Hematopoietic multipotent progenitor cell (in vitro differentiated cells): ENCODE measurements around the gene LIFR. TPM values are rescaled to one million over a fixed set of nuclear protein-coding genes. Genes with fewer than 3 reads are reported as not detected.

Source experiments
- DNase-seq, 3 donors: peaks; one replicate each; pipeline ENCODE4 v3.0.0-alpha.2; 2011 to 2015; ENCODE audit warnings: low read depth in 2 of 3, low spot score in 2 of 3
- small RNA-seq: library from RNA; depleted of rRNA; stranded (forward); fragments of <200 nt; gene quantifications from one replicate; pipeline ENCODE3, GENCODE V24; 2012
- total RNA-seq: library from RNA; depleted of rRNA; stranded (reverse); fragments of >200 nt; gene quantifications from one replicate; pipeline ENCODE4 v1.2.3, GENCODE V29; 2012

The LIFR gene
- total RNA-seq, 1 donor: under 0.01 TPM

DNA sequence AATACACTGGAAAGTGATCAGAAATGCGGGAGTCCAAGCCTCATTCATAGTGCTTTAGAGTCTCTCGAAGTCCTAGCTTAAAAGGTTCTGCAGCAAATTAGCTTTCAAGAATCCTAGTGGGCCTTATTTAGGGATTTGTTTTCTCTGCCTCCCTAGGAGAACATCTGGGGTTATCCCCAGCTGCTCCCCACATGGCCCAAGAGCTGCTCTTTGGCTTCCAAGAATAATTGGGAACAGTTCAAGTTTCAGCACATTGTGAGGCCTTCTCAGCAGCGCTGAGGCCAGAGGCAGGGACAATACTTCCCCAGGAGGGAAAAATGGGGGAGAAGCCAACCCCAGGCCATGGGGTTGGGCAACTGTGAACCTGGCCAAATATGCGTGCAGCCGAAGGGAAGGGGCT lies 108.7 kb downstream of the LIFR start:
- DNase-seq: no peak

DNA sequence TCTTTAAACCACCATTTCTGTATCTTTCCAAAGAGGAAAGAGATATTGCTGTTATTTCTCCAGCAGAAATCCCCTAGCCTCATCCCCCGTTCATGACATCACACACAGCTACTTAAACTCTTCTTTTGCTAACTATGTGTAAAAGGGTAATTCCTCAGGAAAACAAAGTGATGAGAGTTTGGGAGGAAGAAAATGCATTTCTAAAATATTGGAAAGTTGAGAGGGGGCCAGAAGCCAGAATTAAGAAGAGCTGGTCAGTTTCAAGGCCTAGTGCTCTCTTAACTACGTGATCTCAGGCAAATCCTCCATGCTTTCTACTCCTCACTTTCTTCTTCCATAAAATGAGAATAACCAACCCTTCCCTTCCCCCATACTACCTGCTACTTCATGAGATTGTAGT lies 109.4 kb downstream of the LIFR start:
- no peak for DNase-seq

DNA sequence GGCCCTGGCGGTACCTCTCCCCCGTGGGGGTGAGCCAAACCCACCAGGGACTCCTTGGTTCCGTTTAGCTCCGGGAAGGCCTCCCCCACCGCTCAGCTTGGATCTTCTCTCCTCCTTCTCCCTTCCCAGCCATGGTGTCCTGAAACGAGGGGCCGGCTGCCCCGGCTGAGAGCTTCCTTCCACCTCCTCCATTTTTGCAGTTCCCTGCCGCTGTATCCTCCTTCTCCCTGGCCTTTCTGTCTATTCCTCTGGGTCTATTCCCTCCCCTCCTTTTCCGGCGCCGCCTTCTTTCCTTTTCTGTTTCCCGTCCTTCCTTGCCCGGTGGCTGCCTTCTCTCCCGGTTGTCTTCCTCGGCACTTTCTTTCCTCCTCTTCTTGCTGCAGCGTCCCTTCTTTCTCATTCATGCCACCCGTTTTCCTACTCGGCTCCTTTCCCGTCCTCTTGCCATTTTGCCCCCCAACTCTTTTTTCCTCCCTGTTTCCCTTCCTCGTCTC lies 110.4 kb downstream of the LIFR start:
- no peak for DNase-seq

DNA sequence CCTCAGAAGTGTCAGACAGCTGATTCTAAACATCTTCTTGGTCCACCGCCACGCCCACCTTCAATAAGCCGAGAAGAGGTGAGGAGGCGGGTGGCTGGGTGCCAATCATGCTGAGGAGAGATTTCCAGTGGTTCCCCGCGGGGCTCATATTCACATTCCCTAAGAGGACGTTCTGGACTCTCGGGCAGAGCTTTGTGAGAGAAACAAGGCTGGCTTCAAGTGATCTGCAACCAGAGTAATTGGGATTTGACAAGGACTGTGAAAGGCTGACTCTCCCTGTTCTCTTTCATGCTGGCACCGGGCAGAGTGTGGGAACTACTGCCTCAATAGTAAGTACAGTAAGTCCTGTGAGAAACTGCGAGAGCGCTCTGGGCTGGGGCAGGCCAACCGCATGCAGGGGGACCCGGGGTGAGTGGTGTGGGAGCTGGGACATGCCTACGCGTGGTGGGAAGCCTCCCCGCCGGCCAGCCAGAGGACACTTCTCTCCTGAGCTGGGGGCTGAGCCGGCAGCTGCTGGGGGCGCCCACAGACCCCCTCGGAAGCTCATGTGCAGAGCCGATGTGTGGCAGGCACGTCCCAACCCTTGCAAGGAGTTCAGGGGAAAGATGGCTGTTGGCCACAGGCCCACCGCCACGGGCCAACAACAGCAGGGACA lies 110.9 kb downstream of the LIFR start:
- DNase-seq: no peak

DNA sequence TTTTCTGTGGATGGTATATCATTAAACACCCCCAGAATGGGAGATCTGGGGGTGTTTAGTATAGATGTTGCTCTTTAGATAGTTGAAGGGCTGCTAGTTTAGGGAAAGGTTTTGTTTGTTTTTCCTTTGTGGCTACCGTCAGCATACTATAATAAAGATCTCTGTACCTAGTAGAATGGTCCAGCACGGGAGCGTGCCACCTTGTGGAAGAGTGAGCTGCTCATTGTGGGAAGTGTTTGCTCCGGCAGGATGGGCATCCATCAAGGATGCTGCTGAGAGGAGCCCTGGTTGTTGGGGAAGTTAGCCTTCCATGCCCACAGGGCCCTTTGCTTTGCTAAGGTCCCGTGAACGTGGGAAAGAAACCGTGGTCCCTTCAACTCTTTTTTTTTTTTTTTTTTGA lies 113.1 kb downstream of the LIFR start:
- no peak for DNase-seq

DNA sequence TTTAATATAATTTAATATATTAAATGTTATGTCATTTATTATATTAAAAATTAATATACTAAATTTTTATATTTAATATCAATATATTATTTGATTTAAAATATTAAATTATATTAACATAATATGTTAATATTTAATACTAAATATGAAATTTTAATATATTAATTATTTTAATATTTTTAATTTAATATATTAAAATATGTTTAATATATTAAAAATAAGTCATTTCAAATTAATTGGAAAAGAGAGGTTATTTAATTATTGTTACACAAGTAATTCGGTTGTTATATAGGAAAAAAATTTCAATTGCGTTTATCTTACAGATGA lies 114.2 kb downstream of the LIFR start:
- no peak for DNase-seq

DNA sequence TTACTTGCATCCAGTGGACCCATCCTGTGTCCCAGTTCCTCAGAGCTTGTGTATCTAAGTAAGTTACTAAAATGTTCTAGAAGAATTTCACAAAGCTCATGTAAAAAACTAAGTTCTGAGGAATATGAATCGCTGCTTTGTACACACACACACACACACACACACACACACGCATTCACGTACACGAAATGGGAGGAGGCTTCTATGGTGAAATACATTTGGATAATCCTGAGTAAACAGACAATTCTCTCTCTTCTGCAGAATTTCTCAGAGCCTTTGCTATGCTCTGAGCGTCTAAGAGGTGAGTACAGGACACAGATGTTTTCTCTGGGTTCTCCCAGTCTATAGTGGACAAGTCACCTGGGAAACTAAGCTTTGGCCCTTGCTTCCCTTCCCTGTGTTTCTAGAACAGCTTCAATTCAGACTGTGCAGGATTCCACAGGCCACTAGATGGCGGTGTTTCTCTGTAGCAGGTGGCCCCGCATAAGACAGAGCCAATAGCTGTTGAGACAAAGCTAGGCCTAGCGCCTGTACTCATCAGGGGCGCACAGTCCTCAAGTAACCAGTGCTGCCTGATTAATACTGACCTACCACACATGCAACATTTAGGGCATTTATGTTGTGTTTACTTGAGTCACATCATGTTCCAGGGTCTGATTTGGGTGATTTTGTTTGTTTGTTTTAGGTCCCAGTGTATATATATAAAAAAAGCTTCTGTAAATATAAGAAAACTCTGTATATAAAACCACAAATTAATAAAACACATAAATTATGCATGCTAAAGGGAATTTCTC lies 114.8 kb downstream of the LIFR start:
- DNase-seq: peak; percentile 47 to 91 (median 81)

DNA sequence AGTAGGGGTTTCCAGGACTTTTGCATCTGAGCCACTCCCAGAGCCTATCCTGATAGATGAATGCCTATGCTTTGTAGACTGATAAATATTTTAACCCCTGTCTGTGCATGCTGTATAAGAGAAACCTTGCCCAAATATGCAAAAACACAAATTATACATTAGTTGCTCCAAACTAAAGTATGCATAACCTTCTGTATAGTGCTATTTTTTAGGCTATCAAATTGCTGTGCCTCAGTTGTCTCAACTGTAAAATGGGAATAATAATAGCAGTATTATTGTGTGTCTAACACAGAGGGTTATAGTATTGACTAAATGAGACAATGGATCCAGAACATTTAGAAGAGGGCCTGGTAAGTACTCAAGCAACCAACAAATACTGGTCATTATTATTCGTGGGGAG lies 117.7 kb downstream of the LIFR start:
- DNase-seq: no peak

DNA sequence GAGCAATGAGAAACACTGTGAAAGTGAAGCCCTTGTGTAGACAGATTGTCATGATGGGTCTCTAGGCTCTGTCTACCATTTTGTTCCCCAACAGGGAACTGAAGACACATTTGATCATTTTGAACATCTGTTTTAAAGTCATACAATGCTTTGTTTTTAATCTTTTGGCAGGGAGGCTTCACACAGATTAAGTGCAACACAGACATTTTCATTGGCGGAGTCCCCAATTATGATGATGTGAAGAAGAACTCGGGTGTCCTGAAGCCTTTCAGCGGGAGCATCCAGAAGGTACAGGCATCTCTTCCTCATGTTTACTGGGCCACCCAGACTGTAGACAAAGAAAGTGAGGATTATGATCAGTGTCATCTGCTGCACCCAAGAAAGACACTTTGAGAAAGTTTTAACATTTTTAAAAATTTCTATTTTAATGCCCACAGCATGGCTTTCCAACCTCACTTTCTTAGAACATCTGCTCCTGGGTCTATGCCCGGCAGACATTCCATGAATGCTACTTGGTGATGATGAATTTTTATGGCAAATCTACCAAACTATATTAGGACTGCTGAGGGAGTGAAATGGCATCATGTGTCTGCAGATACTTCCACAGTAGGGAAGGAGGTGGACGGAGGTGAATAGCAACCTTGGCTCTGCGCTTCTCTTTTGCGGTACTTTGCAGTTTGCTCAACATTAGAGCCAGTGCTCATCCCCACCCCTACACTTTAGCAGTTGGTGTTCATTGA lies 121.3 kb downstream of the LIFR start:
- DNase-seq: no peak

DNA sequence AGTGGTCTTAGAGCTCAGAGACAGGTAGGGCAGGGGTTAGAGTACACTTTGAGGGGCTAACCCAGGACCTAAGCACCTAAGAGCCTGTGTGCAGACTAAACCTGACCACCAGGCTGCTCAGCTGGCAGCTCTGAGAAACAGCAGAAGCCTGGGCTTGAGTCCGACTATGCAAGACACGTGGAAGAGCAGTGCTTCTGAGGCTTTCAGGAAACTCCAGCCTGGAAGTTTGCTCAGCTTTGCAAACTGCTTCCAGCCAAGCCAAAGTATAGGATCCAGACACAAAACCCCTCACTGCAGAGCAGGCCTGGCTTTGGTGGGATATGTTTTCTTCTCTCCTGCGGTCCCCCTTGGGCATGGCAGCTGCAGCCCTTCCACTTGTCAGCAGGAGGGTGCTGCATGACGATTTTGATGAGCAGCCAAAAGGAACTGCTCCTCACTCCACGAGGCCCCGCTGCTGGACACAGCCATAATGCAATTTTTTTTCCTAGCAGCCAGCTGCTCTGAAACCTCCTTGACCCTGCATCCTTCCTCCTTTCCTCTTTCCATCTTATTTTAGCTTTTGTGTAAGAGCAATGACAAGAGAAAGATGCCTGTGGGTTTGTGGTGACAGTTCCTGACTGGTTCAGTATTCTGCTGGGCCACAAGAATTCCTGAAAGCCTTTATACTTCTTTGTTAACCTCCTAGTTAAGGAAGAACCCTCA lies 123.1 kb downstream of the LIFR start:
- no peak for DNase-seq

DNA sequence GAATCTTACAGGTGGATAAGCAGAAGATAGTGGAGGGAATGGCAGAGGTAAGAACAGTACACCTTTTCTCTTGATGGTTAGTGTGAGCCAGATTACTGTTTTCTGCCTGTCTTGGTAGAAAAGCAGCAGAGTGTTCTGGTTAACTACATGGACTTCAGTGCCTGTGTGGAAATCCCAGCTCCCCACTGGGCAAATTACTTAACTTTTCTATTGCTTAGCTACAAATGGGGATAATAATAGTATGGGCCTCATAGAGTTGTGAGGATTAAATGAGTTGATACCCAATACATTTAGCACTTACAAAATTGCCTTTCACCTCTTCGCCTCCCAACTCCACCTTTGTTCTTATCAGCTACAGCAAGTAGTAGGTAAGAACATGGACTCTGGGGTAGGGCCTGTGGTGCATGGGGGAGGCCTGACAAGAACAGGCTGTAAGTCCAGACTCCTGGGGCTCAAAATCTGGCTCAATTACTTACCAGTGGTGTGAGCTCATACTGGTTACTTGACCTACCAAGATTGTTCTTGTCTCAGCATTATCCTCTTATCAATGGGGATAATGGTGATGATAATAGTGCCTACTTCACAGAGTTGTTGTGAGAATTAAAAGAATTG lies 125.1 kb downstream of the LIFR start:
- DNase-seq: no peak

DNA sequence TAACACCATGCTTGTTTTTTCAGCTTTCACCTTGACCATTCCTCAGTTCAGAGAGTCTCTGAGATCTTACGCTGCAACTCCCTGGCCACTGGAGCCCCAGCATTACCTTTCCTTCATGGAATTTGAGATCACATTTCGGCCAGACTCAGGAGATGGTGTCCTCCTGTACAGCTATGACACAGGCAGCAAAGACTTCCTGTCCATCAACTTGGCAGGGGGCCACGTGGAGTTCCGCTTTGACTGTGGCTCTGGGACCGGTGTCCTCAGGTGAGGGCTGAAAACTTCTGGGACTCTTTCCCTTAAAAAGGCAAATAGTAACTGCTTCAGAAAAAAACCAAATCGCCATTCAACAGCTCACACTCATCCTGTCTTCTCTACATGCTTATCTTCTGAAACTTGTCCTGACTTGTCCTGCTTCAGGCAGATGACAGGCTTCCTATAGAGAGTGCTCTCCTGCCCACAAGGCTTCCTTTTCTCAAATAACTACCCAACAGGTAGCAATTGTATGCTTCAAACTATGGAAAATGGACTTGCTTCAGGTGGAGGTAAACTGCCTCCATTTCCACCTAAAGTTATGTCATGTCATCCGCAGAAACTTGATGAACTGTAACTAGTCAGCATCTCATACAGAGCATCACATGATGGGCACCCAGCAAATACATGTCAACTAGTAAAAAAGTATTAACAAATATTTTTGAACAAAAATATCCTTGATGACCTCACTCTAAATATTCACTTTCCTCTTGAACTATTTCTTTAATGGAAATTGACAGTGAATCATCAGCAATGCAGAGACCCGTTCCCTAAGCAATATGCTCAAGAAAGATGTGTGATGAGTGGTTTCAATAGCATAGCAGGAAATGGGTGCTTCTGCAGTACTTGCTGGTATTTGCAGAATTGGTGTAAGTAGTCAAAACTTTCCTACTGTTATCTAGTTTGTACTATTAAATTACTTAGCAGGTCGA lies 129.2 kb downstream of the LIFR start:
- DNase-seq: no peak

DNA sequence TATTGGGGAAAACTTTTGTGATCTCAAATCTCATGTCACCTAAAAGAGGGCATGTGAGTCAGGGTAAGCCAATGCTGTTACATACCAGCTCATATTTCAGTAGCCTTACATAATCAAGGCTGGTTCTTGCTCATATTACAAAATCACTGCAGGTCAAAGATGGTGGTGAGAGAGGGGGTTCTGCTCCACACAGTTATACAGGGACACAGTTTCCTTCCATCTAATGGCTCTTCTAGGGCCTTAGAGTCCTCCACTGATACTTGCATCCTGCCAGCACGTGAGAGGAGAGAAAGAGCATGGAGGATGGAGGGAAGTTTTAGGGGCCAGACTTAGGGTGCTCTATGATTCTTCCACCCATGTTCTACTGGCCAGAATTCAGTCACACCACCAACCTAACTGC lies 130.0 kb downstream of the LIFR start:
- no peak for DNase-seq

Small RNAs within 50 kb of the gene (small RNA-seq; reads per million reads assigned to genes)
- gene AC091839.1: not detected
- gene MIR3650: not detected
